ENCODE measurements around the gene LRRC56.
A peak's percentile ranks its signal among the peaks of the same experiment; 100 is the strongest.
"Not testable (repeated sequence)": the region's sequence is repeated elsewhere in the genome, so short reads cannot be mapped to it uniquely, and the experiment has no call there.

LRRC56 gene

GRCh38 chr11:506238-506994 lies 30.9 kb upstream of the LRRC56 start:
- Mint-ChIP-seq H3K9me3 (no peaks in the 10 kb centered on the region), H3K36me3 (ENCODE audit: low read depth) (peaks cover 81% of the 10 kb centered on the region), H3K4me1 (ENCODE audit: low read depth) (peaks cover 48% of the 10 kb centered on the region), H3K27me3 (no peaks in the 10 kb centered on the region), H3K27ac (peak overlapping the region; percentile 100), H3K4me3 (peak overlapping the region; percentile 89)
- intact Hi-C loops (cut with micrococcal nuclease), result loop anchor here (2.0 to 10.0 kb wide), 2 partner anchors 100 to 302 kb away; partner anchors contain the start of genes BET1L and RIC8A

DNA sequence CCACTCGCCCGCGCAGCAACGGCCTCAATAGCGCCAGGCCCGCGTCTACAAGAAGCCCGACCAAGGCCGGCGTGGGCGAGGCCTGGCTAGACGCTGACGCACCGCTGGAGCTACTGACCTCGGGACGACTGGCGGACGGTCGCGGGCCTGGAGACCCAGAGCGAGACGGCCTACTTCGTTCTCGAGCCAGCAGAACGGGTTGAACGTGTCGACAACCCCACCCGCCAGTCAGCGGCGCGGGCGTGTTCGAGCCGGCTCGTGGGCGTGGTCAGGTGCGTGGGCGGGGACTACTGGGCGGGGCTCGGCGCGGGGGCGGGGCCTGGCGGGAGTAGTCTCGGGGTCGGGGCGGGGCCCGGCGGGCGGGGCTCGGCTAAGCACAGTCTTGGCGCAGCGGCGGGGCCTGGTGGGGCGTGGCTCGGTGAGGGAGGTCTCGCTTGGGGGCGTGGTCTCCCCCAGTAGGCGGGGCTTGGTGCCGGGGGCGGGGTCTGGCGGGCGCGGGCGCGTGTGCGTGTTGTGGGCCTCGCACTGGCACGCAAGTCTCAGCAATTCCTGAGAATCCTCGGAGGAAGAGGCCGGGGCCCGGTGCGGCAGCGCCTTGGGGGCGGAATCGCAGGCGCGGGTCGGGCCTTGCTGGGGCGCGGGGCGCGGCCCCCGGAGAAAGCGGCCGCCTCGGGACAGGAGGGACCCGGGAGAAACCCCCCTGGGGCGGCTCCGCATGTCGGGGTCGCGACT lies 30.2 kb upstream of the LRRC56 start, which contains the start of gene RNH1:
RNH1 (minus strand) TSS at position 248 of the 732 bp plus-strand sequence. CDS start 5,080 bp downstream, outside the sequence.
- intact Hi-C loops (cut with micrococcal nuclease), result loop anchor here (1.0 to 10.0 kb wide), 3 partner anchors 59 to 302 kb away; partner anchors contain the start of genes BET1L and RIC8A

DNA sequence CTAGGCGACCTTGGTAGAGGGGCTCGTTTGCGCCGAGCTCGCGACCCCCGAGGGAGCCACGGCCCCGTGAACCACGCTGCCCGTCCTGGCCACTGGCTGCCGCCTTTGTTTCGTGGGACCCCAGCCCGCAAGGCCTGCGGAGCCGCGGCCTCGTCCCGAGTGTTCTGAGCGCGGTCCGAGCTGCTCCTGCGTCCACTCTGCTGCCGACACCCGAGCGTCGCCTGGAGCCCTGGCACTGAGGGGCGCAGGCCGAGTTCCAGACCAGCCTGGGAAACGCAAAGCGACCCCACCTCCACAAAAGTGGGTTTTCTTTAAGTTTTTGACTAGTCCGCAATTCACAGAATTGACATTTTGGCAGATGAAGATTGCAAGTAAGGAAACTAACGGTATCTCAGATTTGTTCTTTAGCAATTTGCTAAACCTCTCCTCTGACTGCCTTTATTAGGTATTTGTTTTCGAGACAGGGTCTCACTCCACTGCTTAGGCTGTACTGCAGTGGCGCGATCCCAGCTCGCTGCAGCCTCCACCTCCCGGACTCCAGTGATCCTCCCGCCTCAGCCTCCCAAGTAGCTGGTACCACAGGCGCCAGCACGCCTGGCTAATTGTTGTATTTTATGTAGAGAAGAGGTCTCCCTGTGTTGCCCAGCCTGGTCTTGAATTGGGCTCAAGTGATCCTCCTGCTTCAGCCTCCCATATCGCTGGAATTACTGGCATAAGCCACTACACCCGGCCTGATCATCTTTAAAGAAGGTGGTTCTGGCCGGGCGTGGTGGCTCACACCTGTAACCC lies 29.4 kb upstream of the LRRC56 start:
- peaks cover 48% of the 10 kb centered on the region for H3K4me1 Mint-ChIP-seq (ENCODE audit: low read depth)
- intact Hi-C loops (cut with micrococcal nuclease), result loop anchor here (1.0 to 10.0 kb wide), 3 partner anchors 60 to 303 kb away; partner anchors contain the start of genes BET1L and RIC8A
- H3K27me3 Mint-ChIP-seq, result no peaks in the 10 kb centered on the region
- no peaks in the 10 kb centered on the region for H3K9me3 Mint-ChIP-seq
- H3K27ac Mint-ChIP-seq, result peak overlapping the region; percentile 100
- H3K36me3 Mint-ChIP-seq (ENCODE audit: low read depth), result peaks cover 77% of the 10 kb centered on the region
- peak overlapping the region; percentile 89 for H3K4me3 Mint-ChIP-seq

More for the DNA sequence above, 30.2 kb upstream of the LRRC56 start, which contains the start of gene RNH1:
- peak within 1 kb of the TSS; percentile 89 for H3K4me3 Mint-ChIP-seq
- H3K36me3 Mint-ChIP-seq (ENCODE audit: low read depth), result peaks cover 81% of the 10 kb centered on the region
- peak within 1 kb of the TSS; percentile 100 for H3K27ac Mint-ChIP-seq
- no peaks in the 10 kb centered on the region for H3K9me3 Mint-ChIP-seq
- peaks cover 48% of the 10 kb centered on the region for H3K4me1 Mint-ChIP-seq (ENCODE audit: low read depth)
- H3K27me3 Mint-ChIP-seq, result no peaks in the 10 kb centered on the region

DNA sequence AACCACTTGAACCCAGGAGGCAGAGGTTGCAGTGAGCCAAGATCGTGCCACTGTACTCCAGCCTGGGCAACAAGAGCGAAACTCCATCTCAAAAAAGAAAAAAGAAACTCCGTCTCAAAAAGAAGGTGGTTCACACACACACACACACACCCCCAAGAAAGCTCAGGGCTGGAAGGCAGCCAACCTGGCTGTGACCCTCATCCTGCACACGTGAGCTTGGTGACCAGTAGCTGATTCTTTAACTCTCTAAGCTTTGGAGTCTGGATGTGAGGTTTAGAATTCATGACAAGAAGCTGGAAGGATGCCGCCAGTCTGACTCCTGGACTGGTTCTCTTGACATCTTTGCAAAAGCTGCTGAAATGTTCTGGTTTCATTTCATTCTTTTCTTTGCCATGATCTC lies 28.4 kb upstream of the LRRC56 start:
- Mint-ChIP-seq H3K27me3 (no peaks in the 10 kb centered on the region), H3K36me3 (ENCODE audit: low read depth) (peaks cover 75% of the 10 kb centered on the region), H3K4me3 (peak overlapping the region; percentile 20), H3K9me3 (no peaks in the 10 kb centered on the region), H3K27ac (no peak overlapping the region), H3K4me1 (ENCODE audit: low read depth) (peaks cover 57% of the 10 kb centered on the region)
- intact Hi-C loops (cut with micrococcal nuclease), result loop anchor here (10.0 kb wide), 1 partner anchor 304 kb away; the partner anchor contains the start of genes BET1L and RIC8A

- Mint-ChIP-seq H3K27ac (peak overlapping the region; percentile 72), H3K36me3 (ENCODE audit: low read depth) (peaks cover 85% of the 10 kb centered on the region), H3K27me3 (no peaks in the 10 kb centered on the region), H3K9me3 (peaks cover 11% of the 10 kb centered on the region), H3K4me1 (ENCODE audit: low read depth) (peaks cover 59% of the 10 kb centered on the region), H3K4me3 (peak overlapping the region; percentile 34)
- intact Hi-C loops (cut with micrococcal nuclease), result no loop called here
Observed at GRCh38 chr11:512761-513595, 24.3 kb upstream of the LRRC56 start.

- Mint-ChIP-seq H3K27ac (no peak overlapping the region), H3K36me3 (ENCODE audit: low read depth) (peaks cover 68% of the 10 kb centered on the region), H3K27me3 (no peaks in the 10 kb centered on the region), H3K9me3 (peaks cover 11% of the 10 kb centered on the region), H3K4me1 (ENCODE audit: low read depth) (peaks cover 57% of the 10 kb centered on the region), H3K4me3 (no peak overlapping the region)
- intact Hi-C loops (cut with micrococcal nuclease), result no loop called here
Observed at GRCh38 chr11:514606-515005, 22.7 kb upstream of the LRRC56 start.

DNA sequence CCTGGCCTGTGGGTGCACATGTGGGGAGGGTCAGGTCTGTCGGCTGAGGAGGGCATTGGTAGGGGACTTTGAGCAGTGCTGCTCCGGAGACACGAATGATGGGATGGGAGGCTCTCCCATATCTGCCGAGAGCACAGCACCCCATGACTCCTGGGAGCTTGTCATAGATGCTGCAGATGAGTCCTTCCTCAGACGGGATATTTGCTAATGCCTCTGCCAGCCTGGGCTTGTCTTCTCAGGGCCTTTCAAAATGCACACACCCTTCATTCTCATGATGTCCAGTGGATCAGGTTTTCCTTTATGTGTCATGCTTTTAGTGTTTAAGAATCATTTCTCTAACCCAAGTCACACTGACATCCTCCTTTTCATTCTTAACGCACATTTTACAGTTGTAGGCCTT lies 22.2 kb upstream of the LRRC56 start:
- H3K4me3 Mint-ChIP-seq, result no peak overlapping the region
- peak overlapping the region; percentile 50 for H3K27ac Mint-ChIP-seq
- peaks cover 11% of the 10 kb centered on the region for H3K9me3 Mint-ChIP-seq
- peaks cover 63% of the 10 kb centered on the region for H3K36me3 Mint-ChIP-seq (ENCODE audit: low read depth)
- intact Hi-C loops (cut with micrococcal nuclease), result no loop called here
- H3K27me3 Mint-ChIP-seq, result no peaks in the 10 kb centered on the region
- H3K4me1 Mint-ChIP-seq (ENCODE audit: low read depth), result peaks cover 53% of the 10 kb centered on the region

DNA sequence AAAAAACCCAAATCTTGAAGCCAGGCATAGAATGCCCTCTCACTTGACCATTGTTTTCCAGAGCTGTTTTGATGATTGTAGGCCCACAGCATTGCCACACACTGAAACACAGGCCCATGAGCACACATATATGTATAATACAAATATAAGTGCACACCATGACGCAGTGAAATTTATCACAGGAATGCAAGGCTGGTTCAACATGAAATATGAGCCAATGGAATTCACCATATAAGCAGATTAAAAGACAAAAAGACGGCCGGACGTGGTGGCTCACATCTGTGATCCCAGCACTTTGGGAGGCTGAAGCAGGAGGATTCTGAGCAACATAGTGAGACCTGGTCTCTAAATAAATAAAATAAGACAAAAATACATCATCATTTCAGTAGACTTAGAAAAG lies 20.9 kb upstream of the LRRC56 start:
- intact Hi-C loops (cut with micrococcal nuclease), result no loop called here
- Mint-ChIP-seq H3K4me1 (ENCODE audit: low read depth) (peaks cover 59% of the 10 kb centered on the region), H3K27me3 (no peaks in the 10 kb centered on the region), H3K9me3 (peaks cover 11% of the 10 kb centered on the region), H3K36me3 (ENCODE audit: low read depth) (peaks cover 50% of the 10 kb centered on the region), H3K27ac (no peak overlapping the region), H3K4me3 (no peak overlapping the region)

GRCh38 chr11:516918-517685 lies 20.2 kb upstream of the LRRC56 start:
- peaks cover 43% of the 10 kb centered on the region for H3K36me3 Mint-ChIP-seq (ENCODE audit: low read depth)
- intact Hi-C loops (cut with micrococcal nuclease); H3K4me3 Mint-ChIP-seq; H3K27me3 Mint-ChIP-seq; H3K27ac Mint-ChIP-seq: not testable (repeated sequence)
- peaks cover 52% of the 10 kb centered on the region for H3K4me1 Mint-ChIP-seq (ENCODE audit: low read depth)
- peaks cover 11% of the 10 kb centered on the region for H3K9me3 Mint-ChIP-seq

DNA sequence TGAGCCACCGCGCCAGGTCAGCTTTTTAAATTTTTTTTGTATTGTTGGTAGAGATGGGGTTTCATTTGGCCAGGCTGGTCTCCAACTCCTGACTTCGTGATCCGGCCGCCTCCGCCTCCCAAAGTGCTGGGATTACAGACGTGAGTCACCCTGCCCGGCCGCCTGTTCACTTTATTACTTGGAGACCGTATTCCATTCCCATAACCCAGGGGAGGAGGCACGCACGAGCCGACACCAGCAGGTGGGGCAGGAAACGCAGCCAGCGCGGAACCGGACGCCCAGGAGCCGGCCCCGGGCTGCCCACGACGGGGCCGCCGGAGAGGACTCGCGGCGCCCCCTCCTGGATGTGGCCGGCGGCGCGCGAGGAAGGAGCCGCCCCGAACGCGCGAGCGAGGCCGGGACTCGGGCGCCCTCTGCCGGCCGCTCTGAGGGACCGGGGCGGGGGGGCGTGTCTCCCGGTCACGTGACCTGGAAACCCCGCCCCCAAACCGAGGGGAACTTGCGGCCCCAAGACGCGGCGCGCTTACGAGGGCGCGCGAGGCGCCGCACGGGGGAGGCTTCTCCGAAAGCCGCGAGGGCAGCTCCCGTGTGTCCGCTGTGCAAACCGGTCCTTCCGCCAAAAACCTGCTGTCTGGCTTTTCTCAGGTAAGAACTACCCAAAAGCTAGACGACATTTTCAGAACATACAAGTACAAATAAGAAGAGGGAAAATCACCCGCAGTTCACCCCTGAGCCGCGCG lies 18.7 kb upstream of the LRRC56 start:
- Mint-ChIP-seq H3K4me3 (peak overlapping the region; percentile 64), H3K27ac (peak overlapping the region; percentile 69), H3K9me3 (peaks cover 11% of the 10 kb centered on the region), H3K36me3 (ENCODE audit: low read depth) (peaks cover 34% of the 10 kb centered on the region), H3K27me3 (no peaks in the 10 kb centered on the region), H3K4me1 (ENCODE audit: low read depth) (peaks cover 37% of the 10 kb centered on the region)
- intact Hi-C loops (cut with micrococcal nuclease), result loop anchor here (1.0 to 2.0 kb wide), 2 partner anchors 16 to 68 kb away; partner anchors contain the start of gene PTDSS2

DNA sequence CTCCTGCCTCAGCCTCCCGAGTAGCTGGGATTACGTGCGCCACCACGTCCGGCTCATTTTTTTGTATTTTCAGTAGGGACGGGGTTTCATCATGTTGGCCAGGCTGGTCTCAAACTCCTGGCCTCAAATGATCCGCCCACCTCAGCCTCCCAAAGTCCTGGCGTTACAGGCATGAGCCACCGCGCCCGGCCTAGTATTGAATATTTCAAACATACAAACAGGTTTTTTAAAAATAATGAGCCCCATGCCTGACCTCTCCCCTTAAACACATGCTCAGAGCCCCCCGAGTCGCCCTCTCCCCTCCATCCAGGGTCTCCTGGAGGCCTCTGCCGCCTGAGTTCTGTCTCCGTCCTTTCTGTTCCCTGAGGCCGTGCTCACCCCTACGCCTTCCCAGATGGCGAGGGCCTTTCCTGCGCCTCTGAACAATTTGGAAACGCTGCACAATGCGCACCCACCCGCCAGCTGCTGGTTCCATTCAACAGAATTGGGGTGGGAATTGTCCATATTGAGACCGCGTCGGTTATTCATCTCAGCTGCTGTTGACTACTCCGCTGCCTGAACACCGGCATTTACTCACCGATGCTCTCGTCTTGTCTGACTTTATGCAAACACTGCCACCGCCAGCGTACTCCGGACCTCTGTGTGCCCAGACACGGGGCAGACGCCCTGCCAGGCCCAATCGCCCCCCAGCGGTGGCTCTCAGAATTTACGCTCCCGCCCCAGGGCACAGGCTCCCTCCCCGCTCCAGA lies 16.7 kb upstream of the LRRC56 start:
- no peak overlapping the region for H3K27ac Mint-ChIP-seq
- H3K4me3 Mint-ChIP-seq, result no peak overlapping the region

More for the DNA sequence above, 16.7 kb upstream of the LRRC56 start:
- intact Hi-C loops (cut with micrococcal nuclease), result no loop called here
- Mint-ChIP-seq H3K9me3 (peaks cover 11% of the 10 kb centered on the region), H3K27me3 (peaks cover 1% of the 10 kb centered on the region), H3K4me1 (ENCODE audit: low read depth) (peaks cover 18% of the 10 kb centered on the region), H3K36me3 (ENCODE audit: low read depth) (peaks cover 14% of the 10 kb centered on the region)
